Activated naive CD8-positive, alpha-beta T cell treated with anti-CD3 and anti-CD28 coated beads for 36 hours (primary cell): Measurements from ENCODE around the gene UTRN. TPM values are rescaled to one million over a fixed set of nuclear protein-coding genes. Genes with fewer than 3 reads are reported as not detected.
A peak's percentile ranks its signal among the peaks of the same experiment; 100 is the strongest.

Experiments used
- DNase-seq: peaks from one replicate; pipeline ENCODE4 v3.0.0; 2021
- H3K27ac Mint-ChIP-seq: one replicate; pipeline ENCODE4 v1.8.0; 2022; ENCODE audit warnings: mild to moderate bottlenecking, moderate library complexity, mixed read lengths
- H3K27me3 Mint-ChIP-seq: one replicate; pipeline ENCODE4 v1.8.0; 2022; ENCODE audit warnings: mild to moderate bottlenecking, mixed read lengths
- H3K36me3 Mint-ChIP-seq: one replicate; pipeline ENCODE4 v1.8.0; 2021; ENCODE audit warnings: mild to moderate bottlenecking, mixed read lengths
- H3K4me1 Mint-ChIP-seq: one replicate; pipeline ENCODE4 v1.8.0; 2021; ENCODE audit warnings: mixed read lengths
- H3K4me3 Mint-ChIP-seq: one replicate; pipeline ENCODE4 v1.8.0; 2022; ENCODE audit warnings: mild to moderate bottlenecking, moderate library complexity, mixed read lengths
- H3K9me3 Mint-ChIP-seq: one replicate; pipeline ENCODE4 v1.8.0; 2022; ENCODE audit warnings: mixed read lengths
- total RNA-seq, 2 experiments: library from RNA; stranded (reverse); gene quantifications; one replicate each; pipeline ENCODE4 v1.2.3, GENCODE V29; 2021

UTRN gene
- total RNA-seq = 10 to 100 TPM; 35.8 to 41.6 TPM

DNA sequence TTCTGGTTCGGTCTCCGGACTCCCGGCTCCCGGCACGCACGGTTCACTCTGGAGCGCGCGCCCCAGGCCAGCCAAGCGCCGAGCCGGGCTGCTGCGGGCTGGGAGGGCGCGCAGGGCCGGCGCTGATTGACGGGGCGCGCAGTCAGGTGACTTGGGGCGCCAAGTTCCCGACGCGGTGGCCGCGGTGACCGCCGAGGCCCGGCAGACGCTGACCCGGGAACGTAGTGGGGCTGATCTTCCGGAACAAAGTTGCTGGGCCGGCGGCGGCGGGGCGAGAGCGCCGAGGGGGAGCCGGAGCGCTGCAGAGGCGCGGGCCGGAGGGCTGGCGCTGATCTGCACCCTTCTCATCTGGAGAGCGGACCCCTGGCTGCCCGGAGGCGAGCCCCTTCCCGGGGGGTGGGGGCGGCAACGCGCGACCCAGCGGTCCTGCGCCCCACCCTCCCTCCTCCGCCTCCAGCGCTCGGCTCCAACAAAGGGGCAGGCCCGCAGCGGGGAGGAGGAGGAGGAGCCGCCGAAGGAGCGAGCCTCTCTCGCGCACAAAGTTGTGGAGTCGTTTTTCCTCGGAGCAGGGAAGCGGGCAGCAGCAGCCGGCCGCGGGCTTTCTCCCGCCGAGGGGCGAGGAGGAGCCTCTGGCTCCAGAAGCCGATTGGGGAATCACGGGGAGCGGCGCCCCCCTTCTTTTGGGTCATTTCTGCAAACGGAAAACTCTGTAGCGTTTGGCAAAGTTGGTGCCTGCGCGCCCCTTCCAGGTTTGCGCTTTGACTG is at the start of gene UTRN:
UTRN (plus strand) TSS at position 553 of the 765 bp plus-strand sequence. CDS start 6,494 bp downstream, outside the sequence.
- Mint-ChIP-seq H3K9me3 (no peaks in the 10 kb centered on the region), H3K4me1 (peaks cover 15% of the 10 kb centered on the region), H3K27ac (peak within 1 kb of the TSS; percentile 54), H3K27me3 (peaks cover 43% of the 10 kb centered on the region), H3K4me3 (peak within 1 kb of the TSS; percentile 91), H3K36me3 (no peaks in the 10 kb centered on the region)
- DNase-seq = peak; percentile 68

DNA sequence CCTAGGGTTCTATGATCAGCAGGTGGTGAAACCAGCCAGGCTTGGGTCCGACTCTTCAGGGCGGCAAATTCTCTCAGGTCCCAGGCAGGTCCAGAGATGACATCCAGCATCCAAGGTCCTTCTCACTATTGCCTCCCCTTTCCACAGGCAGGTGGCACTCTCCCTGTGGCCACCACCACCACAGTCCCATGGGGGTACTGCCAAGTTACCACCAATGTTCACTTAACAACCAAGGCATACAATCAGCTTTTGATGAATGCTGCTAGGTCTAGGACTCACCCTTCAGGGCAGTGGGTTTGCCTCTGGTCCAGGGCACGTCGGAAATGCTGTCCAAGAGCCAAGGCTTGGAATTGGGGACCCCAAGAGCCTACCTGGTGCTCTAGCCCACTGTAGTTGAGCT is 40.4 kb upstream of the UTRN start:
- no peak for DNase-seq
- Mint-ChIP-seq H3K4me3 (no peak overlapping the region), H3K27ac (no peak overlapping the region), H3K4me1 (peaks cover 18% of the 10 kb centered on the region), H3K9me3 (peaks cover 6% of the 10 kb centered on the region), H3K36me3 (no peaks in the 10 kb centered on the region), H3K27me3 (peaks cover 3% of the 10 kb centered on the region)

DNA sequence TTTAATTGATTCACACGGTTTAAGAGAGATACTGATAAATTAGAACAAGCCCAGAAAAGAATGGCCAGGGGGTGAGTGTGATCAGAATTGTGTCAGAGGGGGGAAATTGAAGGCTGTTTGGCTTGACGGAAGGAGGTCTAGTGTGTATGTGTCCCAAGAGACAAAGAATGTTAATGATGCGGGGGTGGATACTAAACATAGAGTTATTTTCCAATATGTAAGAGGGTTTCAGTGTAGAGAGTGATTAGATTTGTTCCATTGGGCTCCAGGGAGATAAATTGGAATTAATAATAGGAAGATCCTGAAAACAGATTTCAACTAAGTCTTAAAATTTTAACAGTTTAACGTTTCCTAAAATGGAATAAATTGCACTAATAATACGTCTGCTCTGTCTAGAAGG is 38.1 kb upstream of the UTRN start:
- H3K4me1 Mint-ChIP-seq = peaks cover 18% of the 10 kb centered on the region
- H3K27ac Mint-ChIP-seq = no peak overlapping the region
- peaks cover 3% of the 10 kb centered on the region for H3K27me3 Mint-ChIP-seq
- no peaks in the 10 kb centered on the region for H3K36me3 Mint-ChIP-seq
- DNase-seq = no peak
- H3K9me3 Mint-ChIP-seq = peaks cover 6% of the 10 kb centered on the region
- H3K4me3 Mint-ChIP-seq = no peak overlapping the region

DNA sequence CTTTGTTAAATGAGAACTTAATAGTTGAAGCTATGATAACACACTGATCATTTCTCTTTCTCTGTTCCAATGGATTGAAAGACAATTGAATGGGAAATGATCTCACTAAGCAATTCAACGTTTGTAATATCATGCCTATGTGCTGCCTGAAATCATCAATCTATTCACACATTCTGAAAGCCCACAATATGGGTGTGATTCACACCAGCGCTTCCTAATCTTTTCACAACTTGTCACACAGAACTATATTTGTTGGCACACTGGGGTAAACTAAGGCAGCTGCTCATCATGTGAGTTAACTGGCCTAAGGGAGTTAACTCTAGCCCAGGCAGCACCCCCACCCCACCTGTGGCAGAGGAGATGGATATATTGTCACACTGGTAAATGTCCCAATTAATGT is 37.1 kb upstream of the UTRN start:
- Mint-ChIP-seq H3K4me3 (no peak overlapping the region), H3K27ac (peak overlapping the region; percentile 30), H3K27me3 (peaks cover 3% of the 10 kb centered on the region), H3K36me3 (no peaks in the 10 kb centered on the region), H3K9me3 (peaks cover 6% of the 10 kb centered on the region), H3K4me1 (peaks cover 18% of the 10 kb centered on the region)
- DNase-seq = peak; percentile 25

DNA sequence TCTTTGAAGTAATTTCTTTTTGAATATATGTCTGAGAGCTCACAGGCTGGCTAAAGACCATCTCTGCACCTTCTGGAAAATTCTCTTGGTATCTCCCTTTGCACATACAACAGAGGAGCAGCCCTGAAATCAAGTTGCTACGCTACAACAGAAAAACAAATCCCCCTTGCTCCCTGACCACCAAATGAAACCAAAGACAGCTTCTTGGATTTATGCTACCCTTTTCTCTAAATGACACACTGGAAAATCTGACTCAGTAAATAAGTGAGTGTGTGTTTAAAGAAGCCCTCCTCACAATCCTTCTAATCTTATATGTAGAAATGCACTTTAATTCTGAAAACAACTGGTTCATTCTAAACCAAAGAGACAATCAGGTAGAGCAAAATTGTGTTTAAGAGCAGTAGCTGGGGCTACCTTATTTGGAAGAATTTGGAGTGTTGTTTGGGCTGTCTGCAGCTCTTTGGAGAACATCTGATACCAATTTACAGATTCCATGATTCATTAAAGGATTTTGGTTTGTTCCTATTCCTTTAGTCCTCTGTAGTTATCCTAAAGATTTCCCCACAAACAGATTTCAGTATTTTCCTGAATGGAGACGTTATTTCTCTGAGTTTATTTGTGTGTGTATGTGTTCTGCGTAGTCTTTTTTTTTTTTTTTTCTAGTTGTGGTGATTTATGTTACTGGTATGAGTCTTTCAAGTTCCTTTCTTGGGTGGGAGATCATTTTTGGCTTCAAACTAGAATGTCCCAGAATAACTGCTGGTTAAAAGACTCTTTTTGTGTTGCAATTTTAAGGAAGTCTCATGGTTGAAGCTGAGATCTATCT is 36.4 kb upstream of the UTRN start:
- peaks cover 6% of the 10 kb centered on the region for H3K9me3 Mint-ChIP-seq
- peak overlapping the region; percentile 20 for H3K27ac Mint-ChIP-seq
- peaks cover 18% of the 10 kb centered on the region for H3K4me1 Mint-ChIP-seq
- peak; percentile 13 for DNase-seq
- no peak overlapping the region for H3K4me3 Mint-ChIP-seq
- H3K27me3 Mint-ChIP-seq = peaks cover 3% of the 10 kb centered on the region
- no peaks in the 10 kb centered on the region for H3K36me3 Mint-ChIP-seq

DNA sequence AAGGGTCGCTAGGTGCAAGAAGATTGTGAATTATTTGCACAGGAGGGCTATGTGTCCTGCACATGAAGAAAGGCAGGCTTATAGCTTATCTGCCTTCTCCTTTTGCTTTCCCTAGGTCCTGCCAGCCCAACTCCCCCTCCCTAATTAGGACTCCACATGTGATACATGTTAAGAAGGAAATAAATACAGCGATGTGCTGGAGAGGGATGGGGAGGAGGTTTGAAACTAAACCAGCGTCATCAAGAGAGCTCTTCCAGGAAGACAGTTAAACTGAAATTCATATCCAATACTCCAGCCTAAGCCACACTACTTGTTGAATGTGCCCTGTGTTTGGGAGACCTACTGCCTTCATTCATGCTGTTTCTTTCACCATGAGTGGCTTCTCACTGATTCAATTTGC is 34.9 kb upstream of the UTRN start:
- H3K9me3 Mint-ChIP-seq = peaks cover 6% of the 10 kb centered on the region
- no peaks in the 10 kb centered on the region for H3K27me3 Mint-ChIP-seq
- no peak for DNase-seq
- no peak overlapping the region for H3K4me3 Mint-ChIP-seq
- H3K36me3 Mint-ChIP-seq = no peaks in the 10 kb centered on the region
- H3K27ac Mint-ChIP-seq = no peak overlapping the region
- H3K4me1 Mint-ChIP-seq = peaks cover 18% of the 10 kb centered on the region

DNA sequence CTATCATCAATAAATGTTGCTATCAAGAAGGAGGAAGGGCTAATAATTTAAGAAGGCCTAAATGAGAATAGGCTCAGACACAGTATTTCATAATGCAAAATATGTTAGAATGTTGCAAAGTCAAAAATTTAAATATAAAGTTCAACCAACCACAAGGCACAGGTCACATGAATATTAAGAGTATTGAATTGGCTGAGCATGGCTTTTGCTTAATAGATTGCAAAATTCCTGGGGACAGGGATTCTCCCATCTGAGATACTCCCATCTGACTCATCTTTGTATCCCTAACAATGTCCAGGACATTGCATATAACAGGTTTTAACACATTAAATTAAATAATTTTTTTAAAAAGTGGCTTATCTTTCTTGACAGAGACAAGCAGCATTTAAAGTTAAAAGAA is 32.9 kb upstream of the UTRN start:
- no peak for DNase-seq
- H3K36me3 Mint-ChIP-seq = no peaks in the 10 kb centered on the region
- no peaks in the 10 kb centered on the region for H3K27me3 Mint-ChIP-seq
- no peak overlapping the region for H3K27ac Mint-ChIP-seq
- no peaks in the 10 kb centered on the region for H3K9me3 Mint-ChIP-seq
- H3K4me1 Mint-ChIP-seq = peaks cover 14% of the 10 kb centered on the region
- no peak overlapping the region for H3K4me3 Mint-ChIP-seq

DNA sequence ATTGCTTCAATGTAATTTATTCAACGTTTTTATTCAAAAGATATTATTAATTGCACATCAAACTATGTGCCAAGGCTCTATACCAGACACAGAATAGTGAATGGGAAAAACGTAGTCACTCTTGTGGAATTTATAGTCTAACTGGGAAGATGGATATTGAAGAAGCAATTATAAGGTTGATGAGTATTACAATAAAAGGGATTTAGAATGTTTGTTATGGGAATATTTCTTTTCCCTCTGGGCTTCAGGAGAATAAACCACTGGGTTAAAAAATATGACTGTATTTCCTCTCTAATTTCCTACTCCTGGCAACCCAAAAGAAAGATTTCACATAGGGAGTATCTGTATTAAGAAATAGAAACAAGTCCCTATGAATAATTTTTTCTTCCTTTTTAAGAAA is 25.1 kb upstream of the UTRN start:
- Mint-ChIP-seq H3K27me3 (peaks cover 4% of the 10 kb centered on the region), H3K9me3 (no peaks in the 10 kb centered on the region), H3K36me3 (no peaks in the 10 kb centered on the region), H3K27ac (no peak overlapping the region), H3K4me1 (no peaks in the 10 kb centered on the region), H3K4me3 (no peak overlapping the region)
- no peak for DNase-seq

DNA sequence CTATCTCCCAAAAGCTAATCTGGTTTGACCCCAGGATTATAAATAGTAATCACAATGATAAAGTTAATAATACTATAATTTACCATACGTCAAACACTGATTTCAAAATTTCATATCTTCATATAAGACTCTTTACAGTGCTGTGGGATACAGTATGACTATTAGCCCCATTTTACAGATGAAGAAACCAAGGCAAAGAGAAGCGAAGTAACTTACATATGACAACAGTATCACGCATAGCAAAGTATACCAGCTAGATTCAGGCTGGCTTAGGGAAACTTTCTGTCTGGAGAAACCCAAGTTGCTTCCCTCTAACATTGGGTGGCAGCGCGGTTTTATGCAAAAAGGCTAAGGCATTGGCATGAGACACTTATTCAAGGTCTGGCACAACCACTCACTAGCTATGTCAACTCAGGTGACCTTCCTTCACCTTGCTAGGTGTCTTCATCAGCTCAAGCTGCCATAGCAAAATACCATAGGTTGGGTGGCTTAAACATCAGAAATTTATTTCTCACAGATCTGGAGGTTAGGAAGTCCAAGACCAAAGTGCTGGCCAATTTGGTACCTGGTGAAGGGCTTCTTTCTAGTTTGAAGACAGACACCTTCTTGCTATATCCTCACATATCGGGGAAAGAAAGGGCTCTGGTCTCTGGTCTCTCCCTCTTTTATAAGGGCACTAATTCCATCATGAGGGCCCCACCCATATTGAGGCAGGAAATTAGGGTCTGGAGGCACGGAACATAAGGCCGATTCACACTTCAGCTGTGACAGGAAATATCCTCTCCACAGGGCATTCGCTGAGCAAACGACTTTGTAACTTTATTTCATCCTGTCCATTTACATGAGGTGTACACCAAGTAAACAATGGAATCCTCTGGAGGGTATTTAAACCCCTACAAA is 22.4 kb upstream of the UTRN start:
- Mint-ChIP-seq H3K27me3 (peaks cover 1% of the 10 kb centered on the region), H3K9me3 (no peaks in the 10 kb centered on the region), H3K4me3 (no peak overlapping the region), H3K27ac (no peak overlapping the region), H3K4me1 (no peaks in the 10 kb centered on the region), H3K36me3 (no peaks in the 10 kb centered on the region)
- no peak for DNase-seq

DNA sequence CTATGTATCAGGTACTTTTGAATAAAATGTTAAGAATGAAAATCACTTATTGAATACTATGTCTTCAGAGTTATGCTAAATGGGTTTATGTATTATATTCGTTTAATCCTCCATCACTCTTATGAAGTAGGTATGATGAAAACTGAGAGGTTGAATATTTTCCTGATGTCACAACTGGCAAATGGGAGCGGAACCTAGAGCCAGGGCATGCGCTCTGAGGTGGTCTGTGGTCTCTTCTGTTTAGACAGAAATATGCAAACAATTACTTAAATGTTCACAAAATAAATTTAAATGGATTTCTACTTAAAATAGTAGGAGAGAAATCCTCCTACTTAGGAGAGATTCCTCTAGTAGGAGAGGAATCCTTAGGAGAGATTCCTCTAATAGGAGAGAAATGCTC is 21.3 kb upstream of the UTRN start:
- no peak overlapping the region for H3K4me3 Mint-ChIP-seq
- no peak overlapping the region for H3K27ac Mint-ChIP-seq
- no peaks in the 10 kb centered on the region for H3K36me3 Mint-ChIP-seq

DNA sequence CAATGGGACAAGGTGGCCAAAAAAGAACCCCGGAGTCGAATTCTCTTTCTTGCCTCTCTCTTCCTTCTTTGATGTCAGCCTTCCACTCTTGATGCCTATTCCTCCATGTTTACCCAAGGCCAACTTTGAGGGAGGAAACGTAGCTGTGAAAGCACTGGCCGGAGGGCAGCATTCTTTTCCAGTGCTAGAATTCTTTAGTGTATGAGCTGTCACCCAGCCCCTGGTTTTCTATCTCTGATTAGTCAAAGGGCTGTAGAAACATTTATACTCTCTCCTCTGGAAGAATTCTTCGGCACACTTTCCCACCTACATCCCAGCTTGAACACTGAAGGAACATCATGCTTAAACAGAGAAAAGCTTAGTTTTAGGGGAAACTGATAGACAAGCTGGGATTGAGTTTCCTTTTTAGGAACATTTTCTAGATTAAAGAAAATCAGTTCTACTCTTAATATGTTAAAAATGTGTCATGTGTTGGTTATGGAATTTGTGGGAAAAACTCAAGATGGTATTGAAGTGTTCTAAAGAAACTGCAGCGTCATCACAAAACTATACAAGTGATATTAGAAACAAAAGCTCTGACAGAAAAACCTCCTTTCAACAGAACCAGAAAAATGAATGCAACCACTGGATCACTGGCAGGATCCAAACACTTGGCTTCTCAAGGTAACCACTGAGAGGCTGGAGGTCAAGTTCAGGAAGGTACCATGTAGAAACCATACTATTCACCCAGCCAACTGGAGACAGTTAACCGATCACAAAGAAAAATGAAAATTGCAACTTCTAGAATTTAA is 20.7 kb upstream of the UTRN start:
- H3K27ac Mint-ChIP-seq = no peak overlapping the region
- no peak overlapping the region for H3K4me3 Mint-ChIP-seq
- no peaks in the 10 kb centered on the region for H3K36me3 Mint-ChIP-seq
- no peaks in the 10 kb centered on the region for H3K9me3 Mint-ChIP-seq
- no peak for DNase-seq
- no peaks in the 10 kb centered on the region for H3K4me1 Mint-ChIP-seq
- H3K27me3 Mint-ChIP-seq = no peaks in the 10 kb centered on the region

More for the DNA sequence above, 21.3 kb upstream of the UTRN start:
- no peak for DNase-seq
- no peaks in the 10 kb centered on the region for H3K9me3 Mint-ChIP-seq
- no peaks in the 10 kb centered on the region for H3K27me3 Mint-ChIP-seq
- no peaks in the 10 kb centered on the region for H3K4me1 Mint-ChIP-seq

DNA sequence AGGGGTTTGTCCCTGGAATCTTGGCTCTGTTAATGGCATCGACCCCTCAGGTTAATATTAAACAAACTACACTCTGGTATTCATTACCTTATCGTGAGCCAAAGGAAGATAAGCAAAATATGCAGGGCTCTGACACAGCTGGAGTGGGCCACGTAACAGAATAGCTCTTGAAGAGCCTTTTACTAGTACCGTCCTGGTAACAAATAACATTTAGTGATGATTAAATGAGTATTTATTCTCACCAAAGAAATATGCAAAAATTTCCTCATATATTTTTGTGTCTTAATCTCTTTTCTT is 20.1 kb upstream of the UTRN start:
- DNase-seq = no peak
- H3K36me3 Mint-ChIP-seq = no peaks in the 10 kb centered on the region
- H3K27ac Mint-ChIP-seq = no peak overlapping the region
- no peak overlapping the region for H3K4me3 Mint-ChIP-seq
- H3K27me3 Mint-ChIP-seq = no peaks in the 10 kb centered on the region
- no peaks in the 10 kb centered on the region for H3K4me1 Mint-ChIP-seq
- no peaks in the 10 kb centered on the region for H3K9me3 Mint-ChIP-seq

DNA sequence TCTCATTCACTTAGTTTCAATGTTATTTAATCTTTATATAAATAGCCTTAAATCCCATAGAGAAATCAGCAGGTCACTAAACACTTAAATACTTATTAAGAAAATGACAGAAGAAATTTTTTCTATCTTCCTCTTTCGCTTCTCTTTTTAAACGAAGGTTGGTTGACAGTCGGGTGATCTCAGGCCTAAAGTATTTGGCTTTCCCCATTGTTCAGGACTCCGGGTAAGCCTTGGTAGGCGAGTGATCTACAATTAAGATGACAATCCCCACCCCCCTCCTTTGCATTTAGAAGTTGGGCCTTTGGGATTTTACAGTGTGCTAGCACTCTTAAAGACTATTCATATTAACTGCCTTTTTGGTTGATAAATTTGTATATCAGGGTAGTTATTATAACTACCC is 19.7 kb upstream of the UTRN start:
- DNase-seq = no peak
- H3K4me3 Mint-ChIP-seq = no peak overlapping the region
- H3K4me1 Mint-ChIP-seq = no peaks in the 10 kb centered on the region
- no peaks in the 10 kb centered on the region for H3K36me3 Mint-ChIP-seq
- no peak overlapping the region for H3K27ac Mint-ChIP-seq
- H3K9me3 Mint-ChIP-seq = no peaks in the 10 kb centered on the region
- no peaks in the 10 kb centered on the region for H3K27me3 Mint-ChIP-seq

DNA sequence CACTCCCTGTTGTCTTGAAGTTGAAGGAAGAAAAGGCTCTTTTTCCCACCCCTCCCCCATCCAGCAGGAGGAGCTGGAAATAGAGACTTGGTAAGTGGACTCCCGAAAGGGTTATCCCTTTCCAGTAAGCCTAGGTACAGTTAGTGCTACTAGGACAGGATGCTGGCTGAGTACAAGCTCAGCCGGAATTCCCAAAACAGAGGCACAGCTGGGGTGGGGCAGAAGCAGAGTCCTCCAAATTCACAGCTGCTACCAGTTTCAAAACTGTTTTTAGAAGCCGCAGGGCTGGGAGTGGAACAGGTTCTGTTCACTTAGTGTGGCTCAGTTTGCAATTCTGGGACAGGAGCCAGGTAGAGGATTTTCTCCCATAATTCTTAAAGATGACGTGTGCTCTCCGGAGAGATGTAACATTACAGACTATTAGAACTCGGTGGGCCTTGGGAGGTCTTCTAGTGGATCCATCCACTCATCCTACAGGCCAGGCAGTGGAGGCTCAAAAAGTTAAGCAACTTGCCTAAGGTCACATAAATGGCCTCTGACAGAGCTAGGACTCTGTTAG is 19.0 kb upstream of the UTRN start:
- Mint-ChIP-seq H3K27ac (no peak overlapping the region), H3K4me1 (no peaks in the 10 kb centered on the region), H3K9me3 (no peaks in the 10 kb centered on the region)

More for the DNA sequence above, 19.0 kb upstream of the UTRN start:
- DNase-seq = no peak
- no peak overlapping the region for H3K4me3 Mint-ChIP-seq
- H3K27me3 Mint-ChIP-seq = no peaks in the 10 kb centered on the region
- no peaks in the 10 kb centered on the region for H3K36me3 Mint-ChIP-seq
